ENCODE results near the gene COMMD3.

The COMMD3 gene

GRCh38 chr10:22363305-22363704 is 47.1 kb downstream of the COMMD3 start:
- TF ChIP-seq ZNF274 (IDR thresholded peaks at IDR 0.05; ENCODE audit: low read depth, low read length): no peak
- H3K4me3 ChIP-seq (ENCODE audit: low read length): no peak overlapping the region

GRCh38 chr10:22364407-22365140 is 48.4 kb downstream of the COMMD3 start:
- no peak for TF ChIP-seq ZNF274 (IDR thresholded peaks at IDR 0.05; ENCODE audit: low read depth, low read length)

DNA sequence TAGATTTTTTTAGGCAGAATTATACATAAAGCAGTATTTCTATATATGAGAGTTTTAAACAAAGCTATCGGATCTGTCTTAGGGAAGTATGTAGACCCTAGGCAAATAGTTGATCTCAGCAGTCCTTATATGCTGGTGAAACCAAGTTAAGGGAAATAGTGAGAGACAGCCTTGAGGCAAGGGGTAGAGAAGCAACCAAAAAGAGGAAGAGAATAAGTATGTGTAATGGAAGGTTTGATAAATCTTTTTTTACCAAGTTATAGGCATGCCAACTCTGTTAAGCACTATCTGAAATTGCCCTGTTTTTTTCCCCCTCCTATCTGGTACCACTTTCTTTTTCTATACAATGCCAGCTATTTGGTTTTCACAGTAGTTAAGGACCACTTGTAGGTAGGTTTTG is 49.0 kb downstream of the COMMD3 start:
- no peak overlapping the region for H3K4me3 ChIP-seq (ENCODE audit: low read length)
- TF ChIP-seq ZNF274 (IDR thresholded peaks at IDR 0.05; ENCODE audit: low read depth, low read length): no peak

More at GRCh38 chr10:22364407-22365140, 48.4 kb downstream of the COMMD3 start:
- H3K4me3 ChIP-seq (ENCODE audit: low read length): no peak overlapping the region

- no peak overlapping the region for H3K4me3 ChIP-seq (ENCODE audit: low read length)
- no peak for TF ChIP-seq ZNF274 (IDR thresholded peaks at IDR 0.05; ENCODE audit: low read depth, low read length)
Observed at GRCh38 chr10:22365644-22366434, 49.7 kb downstream of the COMMD3 start.

GRCh38 chr10:22366435-22366703 is 50.2 kb downstream of the COMMD3 start:
- no peak overlapping the region for H3K4me3 ChIP-seq (ENCODE audit: low read length)

GRCh38 chr10:22366771-22367170 is 50.6 kb downstream of the COMMD3 start:
- no peak for TF ChIP-seq ZNF274 (IDR thresholded peaks at IDR 0.05; ENCODE audit: low read depth, low read length)
- H3K4me3 ChIP-seq (ENCODE audit: low read length): no peak overlapping the region

More at GRCh38 chr10:22366435-22366703, 50.2 kb downstream of the COMMD3 start:
- no peak for TF ChIP-seq ZNF274 (IDR thresholded peaks at IDR 0.05; ENCODE audit: low read depth, low read length)

DNA sequence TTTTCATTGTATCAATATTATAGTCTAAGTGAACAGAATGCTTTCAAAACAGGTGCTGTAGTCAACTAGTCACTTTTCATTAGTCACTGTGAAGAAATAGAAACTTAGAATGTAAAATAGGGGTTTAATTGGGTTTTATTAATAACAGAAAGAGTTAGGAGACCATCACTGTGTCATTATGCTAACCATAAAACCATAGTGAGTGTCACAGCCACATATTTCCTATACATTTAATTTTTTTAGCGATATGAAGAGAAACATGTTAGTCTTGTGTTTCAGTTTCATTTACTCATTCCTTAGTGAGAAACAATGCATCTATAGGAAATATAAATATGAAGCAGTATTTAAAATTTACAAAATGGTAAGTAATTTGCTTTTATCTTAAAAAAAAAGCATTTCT is 51.3 kb downstream of the COMMD3 start:
- H3K4me3 ChIP-seq (ENCODE audit: low read length): no peak overlapping the region
- TF ChIP-seq ZNF274 (IDR thresholded peaks at IDR 0.05; ENCODE audit: low read depth, low read length): no peak

DNA sequence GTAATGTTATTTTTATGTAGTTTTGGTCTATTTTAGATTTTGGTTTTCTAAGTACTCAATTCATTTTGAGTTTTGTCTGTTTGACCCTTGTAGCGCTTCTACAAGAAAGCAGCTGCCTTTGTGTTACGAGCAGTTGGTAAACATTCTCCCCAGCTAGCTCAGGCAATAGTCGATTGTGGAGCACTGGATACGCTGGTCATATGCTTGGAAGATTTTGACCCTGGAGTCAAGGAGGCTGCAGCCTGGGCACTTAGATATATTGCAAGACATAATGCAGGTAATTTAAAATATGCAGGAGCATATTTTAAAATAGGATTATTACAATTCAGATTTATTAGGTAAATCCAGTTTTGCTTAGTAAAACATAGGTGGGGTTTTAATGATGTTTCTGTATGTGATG is 52.2 kb downstream of the COMMD3 start:
- no peak overlapping the region for H3K4me3 ChIP-seq (ENCODE audit: low read length)
- no peak for TF ChIP-seq ZNF274 (IDR thresholded peaks at IDR 0.05; ENCODE audit: low read depth, low read length)

GRCh38 chr10:22368981-22369380 is 52.8 kb downstream of the COMMD3 start:
- no peak for TF ChIP-seq ZNF274 (IDR thresholded peaks at IDR 0.05; ENCODE audit: low read depth, low read length)
- no peak overlapping the region for H3K4me3 ChIP-seq (ENCODE audit: low read length)

DNA sequence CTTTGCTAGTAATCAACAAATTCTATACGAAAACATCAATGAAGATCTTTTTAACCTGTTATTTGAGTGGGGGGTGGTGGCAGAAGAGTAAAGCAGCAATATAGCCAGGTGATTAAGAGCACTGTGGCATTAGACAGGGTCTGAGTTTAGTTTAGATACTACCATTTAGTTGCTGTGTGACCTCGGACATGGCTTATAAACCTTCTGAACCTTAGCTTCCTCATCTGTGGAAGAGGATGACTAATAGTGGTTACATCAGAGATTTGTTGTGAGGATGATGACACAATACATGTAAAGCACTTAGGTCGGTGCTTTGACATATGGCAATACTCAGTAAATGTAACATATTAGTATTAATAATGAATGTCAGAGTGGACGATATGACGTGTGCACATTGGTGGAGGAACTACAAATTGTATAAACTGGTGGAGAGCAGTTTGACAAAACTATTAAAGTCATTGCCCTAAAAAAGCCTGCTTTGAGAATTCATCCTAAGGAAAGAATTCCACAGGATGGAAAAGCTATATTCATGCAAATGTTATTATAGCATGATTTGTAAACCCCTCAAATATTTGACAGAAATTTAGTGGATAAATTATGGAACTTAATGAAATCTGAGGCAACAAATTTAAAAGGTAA is 53.4 kb downstream of the COMMD3 start:
- no peak for TF ChIP-seq ZNF274 (IDR thresholded peaks at IDR 0.05; ENCODE audit: low read depth, low read length)
- H3K4me3 ChIP-seq (ENCODE audit: low read length): no peak overlapping the region
